ENCODE measurements around the gene DNAJB6.

DNA sequence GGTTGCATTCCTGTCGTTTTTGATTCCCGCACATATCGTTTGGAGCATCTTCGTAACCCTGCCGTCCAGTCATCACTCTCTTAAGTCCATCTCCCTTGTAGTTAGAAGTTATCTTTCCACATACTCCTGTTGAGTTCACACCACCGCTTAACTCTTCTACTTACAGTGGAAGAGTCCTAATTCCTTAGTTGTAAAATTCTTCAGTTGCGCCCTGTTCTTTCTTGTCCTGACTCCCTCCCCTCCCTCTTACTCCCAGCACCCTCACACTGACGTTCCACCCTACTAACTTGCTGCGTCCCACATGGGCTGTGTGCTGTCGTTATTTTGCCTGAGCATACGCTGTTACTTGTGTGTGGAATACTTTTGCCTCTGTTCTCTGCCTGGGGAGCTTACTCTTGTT lies 11.7 kb downstream of the DNAJB6 start:
- TF ChIP-seq CTCF (IDR thresholded peaks at IDR 0.05 in 2 of 3, conservative IDR thresholded peaks at IDR 0.05 in 1 of 3; ENCODE audit: borderline replicate concordance in 1 of 3, insufficient read depth in 1 of 3, low read depth in 2 of 3, low read length in 2 of 3): no peak
- TF ChIP-seq CBX3 (IDR thresholded peaks at IDR 0.05; ENCODE audit: low read depth): no peak
- TF ChIP-seq ZFX (IDR thresholded peaks at IDR 0.05): no peak
- TF ChIP-seq, protein P1, sequence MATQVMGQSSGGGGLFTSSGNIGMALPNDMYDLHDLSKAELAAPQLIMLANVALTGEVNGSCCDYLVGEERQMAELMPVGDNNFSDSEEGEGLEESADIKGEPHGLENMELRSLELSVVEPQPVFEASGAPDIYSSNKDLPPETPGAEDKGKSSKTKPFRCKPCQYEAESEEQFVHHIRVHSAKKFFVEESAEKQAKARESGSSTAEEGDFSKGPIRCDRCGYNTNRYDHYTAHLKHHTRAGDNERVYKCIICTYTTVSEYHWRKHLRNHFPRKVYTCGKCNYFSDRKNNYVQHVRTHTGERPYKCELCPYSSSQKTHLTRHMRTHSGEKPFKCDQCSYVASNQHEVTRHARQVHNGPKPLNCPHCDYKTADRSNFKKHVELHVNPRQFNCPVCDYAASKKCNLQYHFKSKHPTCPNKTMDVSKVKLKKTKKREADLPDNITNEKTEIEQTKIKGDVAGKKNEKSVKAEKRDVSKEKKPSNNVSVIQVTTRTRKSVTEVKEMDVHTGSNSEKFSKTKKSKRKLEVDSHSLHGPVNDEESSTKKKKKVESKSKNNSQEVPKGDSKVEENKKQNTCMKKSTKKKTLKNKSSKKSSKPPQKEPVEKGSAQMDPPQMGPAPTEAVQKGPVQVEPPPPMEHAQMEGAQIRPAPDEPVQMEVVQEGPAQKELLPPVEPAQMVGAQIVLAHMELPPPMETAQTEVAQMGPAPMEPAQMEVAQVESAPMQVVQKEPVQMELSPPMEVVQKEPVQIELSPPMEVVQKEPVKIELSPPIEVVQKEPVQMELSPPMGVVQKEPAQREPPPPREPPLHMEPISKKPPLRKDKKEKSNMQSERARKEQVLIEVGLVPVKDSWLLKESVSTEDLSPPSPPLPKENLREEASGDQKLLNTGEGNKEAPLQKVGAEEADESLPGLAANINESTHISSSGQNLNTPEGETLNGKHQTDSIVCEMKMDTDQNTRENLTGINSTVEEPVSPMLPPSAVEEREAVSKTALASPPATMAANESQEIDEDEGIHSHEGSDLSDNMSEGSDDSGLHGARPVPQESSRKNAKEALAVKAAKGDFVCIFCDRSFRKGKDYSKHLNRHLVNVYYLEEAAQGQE (IDR thresholded peaks at IDR 0.05; ENCODE audit: low read depth): no peak
